Measurements from ENCODE around the gene CCDC85C.

Gene CCDC85C

DNA sequence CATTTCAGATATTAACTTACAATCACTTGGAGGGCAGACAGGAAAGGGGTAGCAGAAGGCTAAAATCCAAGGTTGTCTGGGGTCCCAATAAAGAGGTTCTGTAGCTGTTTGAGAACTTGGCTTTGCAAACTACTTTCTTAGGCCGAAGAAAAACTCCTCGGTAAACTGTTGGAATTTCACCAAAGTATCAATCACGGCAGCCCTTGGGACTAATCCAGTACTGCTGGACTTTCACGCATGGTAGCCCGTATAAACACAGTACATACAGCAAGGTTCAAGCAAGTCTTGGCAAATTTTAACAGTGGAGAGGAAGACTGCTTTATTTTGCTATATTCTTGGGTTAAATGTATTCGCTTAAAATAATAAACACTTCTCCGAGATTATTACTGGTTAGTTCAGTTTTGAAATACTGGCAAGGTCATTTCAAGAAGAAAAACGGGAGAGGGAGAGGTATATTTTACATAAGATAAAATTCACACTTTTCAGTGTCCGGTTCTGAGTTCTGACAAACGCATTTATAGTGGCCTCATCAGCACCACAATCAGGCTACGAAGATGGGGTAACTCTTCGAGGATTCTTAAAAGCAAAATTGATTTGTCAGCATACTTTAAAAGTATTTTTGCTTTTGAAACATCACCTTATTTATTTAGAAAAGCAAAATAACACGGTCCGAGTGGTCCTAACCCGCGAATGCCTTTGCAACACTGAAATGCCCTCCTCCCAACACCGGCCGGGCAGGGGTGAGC lies 124.7 kb downstream of the CCDC85C start:
- DNase-seq (ENCODE audit: low spot score) (no peak), FAIRE-seq (no peak)

DNA sequence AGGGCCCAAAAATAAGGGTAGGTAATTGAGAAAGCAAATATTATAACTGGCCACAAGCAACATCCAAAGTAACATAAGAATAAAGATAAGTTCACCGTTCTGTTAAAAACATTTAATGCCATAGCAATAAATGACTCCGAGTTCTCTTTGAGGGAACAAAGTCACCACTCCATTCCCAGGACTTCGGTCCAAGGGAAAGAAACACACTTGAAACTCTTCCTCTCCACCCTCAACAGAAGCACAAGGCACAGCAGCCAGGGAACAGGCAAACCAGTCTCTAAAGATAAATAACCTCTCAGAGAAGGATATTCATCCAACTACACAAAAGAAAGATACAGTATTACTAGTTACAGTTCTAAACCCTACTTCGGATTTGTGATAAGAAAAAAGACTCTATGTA lies 125.9 kb downstream of the CCDC85C start:
- no peak for DNase-seq (ENCODE audit: low spot score)
- FAIRE-seq, result no peak

- no peak for DNase-seq (ENCODE audit: low spot score)
- FAIRE-seq, result no peak
These were observed 127.1 kb downstream of the CCDC85C start for GRCh38 chr14:99476864-99477263.

DNA sequence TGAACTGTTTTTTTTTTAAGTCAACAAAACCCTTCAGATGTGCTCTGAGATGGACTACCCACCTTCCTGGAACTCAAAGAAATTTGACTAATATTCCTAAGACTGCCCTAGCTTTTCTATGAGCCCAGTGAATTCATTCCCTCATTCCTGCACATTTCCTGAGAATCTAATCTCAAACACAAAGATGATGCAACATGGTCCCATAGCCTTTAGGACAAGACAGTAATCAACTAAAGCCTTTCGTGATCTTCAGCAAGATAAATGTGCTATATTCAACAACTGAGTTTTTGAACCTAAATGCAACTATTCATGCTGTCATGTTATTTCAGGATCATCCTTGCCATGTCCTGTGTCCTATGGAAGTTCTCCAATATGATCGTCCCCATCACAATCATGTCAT lies 128.3 kb downstream of the CCDC85C start:
- FAIRE-seq (no peak), DNase-seq (ENCODE audit: low spot score) (no peak)

GRCh38 chr14:99475179-99475578 lies 128.8 kb downstream of the CCDC85C start:
- DNase-seq (ENCODE audit: low spot score) (no peak), FAIRE-seq (no peak)

- FAIRE-seq (no peak), DNase-seq (ENCODE audit: low spot score) (no peak)
These were observed 130.5 kb downstream of the CCDC85C start for GRCh38 chr14:99473458-99473857.

DNA sequence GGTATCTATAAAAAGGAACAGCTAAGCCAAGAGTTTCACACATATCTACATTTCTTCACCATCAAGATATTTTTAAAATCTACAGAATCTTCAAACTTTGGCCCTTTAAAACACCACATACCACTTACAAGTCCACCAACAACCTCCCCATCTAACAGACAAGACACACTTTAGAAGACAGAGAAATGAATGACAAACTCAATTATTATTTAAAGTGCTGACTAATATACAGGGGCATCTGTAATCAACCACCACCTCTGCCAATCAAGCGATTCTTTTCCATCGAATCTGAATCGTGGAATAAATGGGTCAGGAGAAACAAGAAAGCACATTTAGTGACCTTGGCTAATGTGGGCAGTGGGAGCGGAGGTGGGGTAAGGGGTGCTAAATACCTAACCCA lies 131.1 kb downstream of the CCDC85C start:
- FAIRE-seq (no peak), DNase-seq (ENCODE audit: low spot score) (no peak)

- DNase-seq (ENCODE audit: low spot score), result no peak
These were observed 132.3 kb downstream of the CCDC85C start for GRCh38 chr14:99471731-99472130.

DNA sequence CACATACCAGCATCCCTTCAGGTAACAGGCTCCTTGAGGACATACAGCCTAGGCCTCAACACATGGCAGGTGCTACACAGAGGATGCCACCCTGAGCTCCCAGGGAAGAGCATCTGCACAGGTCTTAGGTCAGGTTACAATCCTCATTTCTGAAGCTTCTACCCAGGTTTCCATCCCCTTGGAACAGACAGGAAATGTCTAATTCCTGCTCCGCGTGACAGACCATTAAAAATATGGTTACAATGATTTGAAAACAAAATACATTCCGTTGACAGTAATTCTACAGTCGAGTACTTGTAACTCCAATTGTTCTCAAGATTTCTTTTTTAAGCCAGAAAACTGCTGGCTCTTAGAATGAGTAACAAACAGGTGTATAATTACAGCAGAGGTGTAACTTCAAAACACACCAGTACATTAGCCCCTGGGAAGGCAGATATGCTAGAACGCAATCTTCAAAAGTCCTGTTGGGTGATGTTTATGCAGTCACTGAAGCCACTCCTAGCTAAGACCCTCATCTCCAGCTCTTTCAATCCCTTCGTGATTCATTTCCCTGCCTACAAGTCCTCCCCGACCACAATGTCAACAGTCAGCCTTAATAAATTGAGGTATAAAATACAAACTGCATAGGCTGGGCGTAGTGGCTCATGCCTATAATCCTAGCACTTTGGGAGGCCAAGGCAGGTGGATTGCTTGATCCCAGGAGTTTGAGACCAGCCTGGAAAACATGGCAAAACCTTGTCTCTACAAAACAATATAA lies 135.0 kb downstream of the CCDC85C start:
- DNase-seq (ENCODE audit: low spot score) (no peak), FAIRE-seq (no peak)

More at GRCh38 chr14:99471731-99472130, 132.3 kb downstream of the CCDC85C start:
- no peak for FAIRE-seq

- no peak for FAIRE-seq
- no peak for DNase-seq (ENCODE audit: low spot score)
These were observed 135.9 kb downstream of the CCDC85C start for GRCh38 chr14:99468081-99468480.

DNA sequence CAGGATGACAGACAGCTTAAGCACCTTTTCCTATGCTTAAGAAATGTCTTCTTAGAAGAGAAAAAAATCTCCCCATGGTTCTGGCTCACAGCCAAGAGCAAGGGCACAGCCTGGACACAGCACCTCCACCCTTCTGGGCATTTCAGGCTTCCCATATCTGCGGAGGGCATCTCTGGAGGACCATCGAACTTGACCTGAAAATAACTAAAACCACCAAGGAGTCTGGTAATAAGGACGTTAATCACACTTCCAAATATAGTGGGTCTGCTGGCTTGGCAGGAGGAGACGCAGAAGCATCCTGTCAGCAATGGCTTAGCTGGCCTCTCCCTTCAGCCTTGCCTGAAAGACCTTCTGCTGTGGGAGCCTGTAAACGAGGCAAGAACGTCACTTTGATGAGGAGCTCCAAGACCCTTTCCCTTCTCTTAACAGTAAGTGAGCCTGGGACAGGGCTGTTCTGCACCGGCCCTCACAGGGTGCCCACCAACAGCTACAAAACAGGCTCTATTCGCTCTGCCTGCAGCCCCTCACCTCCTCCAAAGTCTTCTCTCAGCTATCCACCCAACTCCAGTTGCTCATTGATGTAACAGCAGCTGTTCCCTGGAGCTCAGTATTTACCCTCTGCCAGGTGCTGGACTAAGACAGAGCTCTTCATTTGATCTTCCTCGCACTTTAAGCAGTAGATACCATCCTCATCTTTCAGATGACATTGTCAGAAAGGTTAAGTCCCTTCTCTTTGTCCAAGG lies 136.5 kb downstream of the CCDC85C start:
- FAIRE-seq, result no peak
- DNase-seq (ENCODE audit: low spot score), result no peak

GRCh38 chr14:99466758-99467157 lies 137.2 kb downstream of the CCDC85C start:
- FAIRE-seq (no peak), DNase-seq (ENCODE audit: low spot score) (no peak)

DNA sequence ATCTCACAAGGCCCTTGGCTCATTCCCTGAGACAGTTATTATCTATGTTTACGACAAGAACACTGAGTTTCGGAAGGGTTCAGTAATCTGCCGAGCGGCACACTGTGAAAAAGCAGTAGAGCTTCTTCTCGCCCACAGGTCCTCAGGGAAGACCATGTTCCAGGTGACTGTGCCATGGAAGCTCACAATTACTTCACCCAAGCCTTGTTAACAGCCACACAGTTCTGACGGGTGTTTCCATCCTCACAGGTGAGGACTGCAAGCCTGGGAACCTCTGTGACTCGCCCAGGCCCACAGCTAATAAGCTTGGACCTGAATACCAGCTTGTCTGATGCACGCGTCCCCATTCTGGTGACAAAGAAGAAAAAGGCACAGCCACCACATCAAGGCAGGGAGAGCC lies 138.7 kb downstream of the CCDC85C start:
- DNase-seq (ENCODE audit: low spot score) (no peak), FAIRE-seq (no peak)

DNA sequence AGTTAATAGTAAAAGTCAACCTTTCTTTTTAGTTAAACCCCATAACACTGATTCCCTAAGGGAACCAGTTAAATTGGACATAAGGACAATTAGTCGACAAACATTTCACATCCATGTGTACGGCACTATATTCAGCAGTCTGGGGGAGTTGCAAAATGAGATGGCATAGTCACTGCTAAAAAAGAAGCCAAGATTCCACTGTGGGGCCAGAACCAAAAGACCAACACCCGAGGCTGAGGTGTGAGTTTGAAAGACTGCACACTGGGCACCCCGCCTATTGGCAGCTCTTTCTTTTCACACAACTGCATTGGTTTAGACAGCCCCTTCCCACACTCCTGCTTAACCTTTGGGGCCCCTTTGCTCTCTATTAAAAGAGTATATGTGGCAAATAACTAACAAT lies 140.0 kb downstream of the CCDC85C start:
- FAIRE-seq (no peak), DNase-seq (ENCODE audit: low spot score) (no peak)

DNA sequence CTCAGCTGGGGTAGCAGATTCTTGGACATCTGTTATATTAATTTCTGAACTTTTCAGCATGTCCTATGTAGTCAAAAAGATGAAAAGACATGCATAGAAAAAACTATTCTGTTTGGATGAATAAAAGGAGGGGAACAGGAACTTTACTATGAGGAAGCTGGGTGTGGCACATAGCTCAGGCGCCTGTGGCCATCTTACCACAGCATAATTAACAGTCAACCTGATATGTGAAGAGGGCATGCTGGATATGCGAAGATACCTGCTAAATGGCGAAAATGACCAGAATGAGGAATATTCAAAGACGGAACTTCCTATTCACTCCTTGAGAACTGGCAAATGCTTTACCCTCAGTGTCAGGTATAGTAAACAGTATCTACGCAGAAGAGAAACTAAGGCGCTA lies 141.8 kb downstream of the CCDC85C start:
- no peak for DNase-seq (ENCODE audit: low spot score)
- no peak for FAIRE-seq

DNA sequence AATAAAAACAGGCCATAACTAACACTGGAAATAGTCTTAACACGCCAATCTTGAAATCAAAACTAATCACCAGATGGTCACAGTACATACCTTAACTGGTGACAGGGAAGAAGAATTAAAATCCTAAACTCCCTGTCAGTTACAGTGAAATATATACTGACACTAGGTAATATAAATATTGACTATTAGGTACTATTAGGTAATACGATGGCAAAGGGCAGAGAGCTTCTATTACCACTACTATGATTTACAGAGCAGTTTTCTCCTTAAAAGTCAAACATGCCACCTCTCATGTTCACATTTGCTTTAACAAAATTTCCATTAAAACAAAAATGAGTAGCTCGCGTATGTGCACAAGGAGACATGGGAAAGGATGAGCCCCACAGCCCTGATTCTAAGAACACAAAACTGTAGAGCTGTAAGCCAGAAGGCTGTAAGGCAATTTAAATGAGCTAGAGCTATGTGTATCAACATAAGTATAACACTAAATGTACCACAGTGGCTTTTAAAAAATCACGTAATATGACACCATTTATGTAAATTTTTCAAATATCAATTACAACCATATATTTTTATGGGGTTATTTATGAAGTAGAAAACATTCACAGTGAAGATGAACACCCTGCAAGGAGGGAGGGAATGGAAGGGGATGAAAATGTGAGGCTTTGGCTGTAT lies 142.5 kb downstream of the CCDC85C start:
- no peak for DNase-seq (ENCODE audit: low spot score)

GRCh38 chr14:99460793-99461192 lies 143.2 kb downstream of the CCDC85C start:
- no peak for DNase-seq (ENCODE audit: low spot score)
- FAIRE-seq, result no peak

More for the DNA sequence above, 142.5 kb downstream of the CCDC85C start:
- no peak for FAIRE-seq

DNA sequence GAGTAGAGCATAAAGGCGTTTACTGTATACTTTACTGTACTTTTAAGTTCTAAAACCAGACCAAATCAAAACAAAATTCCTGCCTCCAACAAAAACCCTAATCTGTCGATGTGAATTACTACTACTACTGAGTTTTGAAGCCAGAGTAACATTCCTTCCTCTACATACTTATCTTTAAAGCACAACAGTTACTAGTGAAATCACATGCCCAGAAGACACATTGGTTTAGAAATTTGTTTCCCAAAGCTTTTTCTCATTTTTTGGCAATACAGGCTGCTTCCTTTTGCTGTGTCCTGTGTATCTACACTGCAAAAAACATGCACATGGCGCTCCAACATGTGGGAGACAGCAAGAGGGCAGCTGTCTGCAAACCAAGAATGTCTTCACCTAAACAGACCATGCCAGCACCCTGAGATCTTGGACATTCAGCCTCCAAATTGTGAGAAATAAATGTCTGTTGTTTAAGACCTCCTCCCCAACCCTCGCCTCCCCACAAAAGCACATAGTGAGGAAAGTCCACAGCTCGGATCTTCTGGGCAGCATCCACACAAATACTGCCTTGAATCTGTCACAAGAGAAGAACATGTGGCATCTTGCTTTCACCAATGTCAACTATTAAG lies 144.4 kb downstream of the CCDC85C start:
- no peak for DNase-seq (ENCODE audit: low spot score)
- no peak for FAIRE-seq

- FAIRE-seq, result no peak
- no peak for DNase-seq (ENCODE audit: low spot score)
These were observed 149.8 kb downstream of the CCDC85C start for GRCh38 chr14:99454246-99454645.

DNA sequence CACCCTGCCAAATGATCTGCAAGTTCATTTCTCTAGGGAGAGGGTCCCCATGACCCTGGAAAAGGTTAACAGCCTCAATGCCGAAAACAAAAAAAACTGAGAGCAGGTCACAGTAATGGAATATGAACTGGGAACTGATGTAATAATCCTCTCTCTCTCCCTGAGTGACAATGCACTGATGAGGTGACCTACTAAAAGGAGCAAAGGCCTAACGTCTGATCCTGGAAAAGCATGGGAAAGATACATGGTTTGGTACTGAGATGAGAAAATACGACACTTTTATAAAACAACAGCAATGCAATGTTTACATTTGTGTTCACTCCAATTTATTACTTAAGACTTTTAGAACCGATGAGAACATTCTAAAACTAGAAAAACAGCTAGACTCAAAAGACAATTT lies 151.0 kb downstream of the CCDC85C start:
- DNase-seq (ENCODE audit: low spot score) (no peak), FAIRE-seq (no peak)

- DNase-seq (ENCODE audit: low spot score) (no peak), FAIRE-seq (no peak)
These were observed 152.8 kb downstream of the CCDC85C start for GRCh38 chr14:99451234-99451633.
